COLO668 (cell line): ENCODE data around the gene ANKUB1.

Experiments used
- DNase-seq: peaks from one replicate; lab custom pipeline; 2025; ENCODE audit not compliant: unreplicated experiment; lab: John Stamatoyannopoulos, UW

ANKUB1 gene

DNA sequence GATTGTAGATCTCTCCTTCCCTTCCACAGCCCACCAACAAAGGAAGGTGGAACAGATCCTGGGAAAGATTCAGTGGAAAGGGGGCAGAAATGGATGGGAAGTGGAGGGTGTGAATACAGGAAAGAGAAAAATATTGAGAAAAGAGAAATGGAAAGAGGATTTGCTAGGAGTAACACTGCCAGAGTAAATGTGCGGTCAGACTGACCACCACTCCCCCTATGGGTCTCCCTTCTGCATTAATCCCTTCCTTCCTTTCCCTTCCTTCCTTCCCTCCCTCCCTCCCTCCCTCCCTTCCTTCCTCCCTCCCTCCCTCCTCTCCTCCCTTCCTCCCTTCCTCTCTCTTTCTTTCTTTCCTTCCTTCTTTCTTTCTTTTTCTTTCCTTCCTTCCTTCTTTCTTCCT lies 28.1 kb downstream of the ANKUB1 start:
- no peak for DNase-seq

DNA sequence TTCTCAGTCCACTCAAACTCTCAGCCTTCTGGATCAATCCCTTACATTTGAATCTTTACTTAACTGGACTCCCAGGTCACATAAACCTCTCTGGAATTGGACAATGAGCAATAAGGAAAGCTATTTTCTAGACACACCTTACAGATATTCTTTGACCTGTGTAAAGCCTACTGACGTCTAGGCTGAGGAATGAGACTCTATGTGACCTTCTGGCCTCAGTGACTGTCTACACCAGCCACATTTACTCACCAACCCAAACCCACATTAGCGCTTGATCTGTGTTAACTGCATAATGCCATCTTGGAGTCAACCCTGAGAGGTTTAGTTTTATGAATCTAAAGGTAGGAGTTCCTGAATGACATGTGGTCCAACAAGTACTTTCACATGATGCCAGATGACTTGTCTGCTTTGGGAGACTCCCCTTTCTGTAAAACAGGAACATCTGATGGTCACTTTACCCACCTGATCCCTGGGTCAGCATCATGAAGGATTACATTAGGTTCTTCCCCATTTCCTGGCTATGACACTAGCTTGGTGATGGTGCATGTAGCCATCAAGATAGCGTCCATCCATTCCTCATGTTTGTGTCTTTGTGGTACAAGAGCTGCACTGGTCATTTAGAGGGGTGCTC lies 28.7 kb downstream of the ANKUB1 start:
- DNase-seq: no peak

DNA sequence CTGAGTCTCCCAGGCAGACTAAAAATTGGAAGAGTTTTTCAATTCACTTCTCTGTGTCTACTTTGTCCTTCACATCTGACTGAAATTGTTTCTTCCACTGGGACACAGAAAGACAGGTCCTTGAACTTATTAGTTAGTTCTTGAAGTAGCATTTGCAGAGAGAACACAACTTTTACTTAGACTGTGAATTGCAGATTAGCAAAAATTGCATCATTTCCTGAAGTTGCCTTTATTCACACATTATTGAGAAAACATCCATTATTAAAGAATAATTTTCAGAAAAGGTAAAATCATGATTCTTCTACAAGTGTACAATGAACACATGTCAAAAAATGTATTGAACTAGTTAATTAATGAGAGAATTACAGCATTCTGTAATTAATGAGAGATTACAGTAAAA lies 38.6 kb downstream of the ANKUB1 start:
- no peak for DNase-seq

DNA sequence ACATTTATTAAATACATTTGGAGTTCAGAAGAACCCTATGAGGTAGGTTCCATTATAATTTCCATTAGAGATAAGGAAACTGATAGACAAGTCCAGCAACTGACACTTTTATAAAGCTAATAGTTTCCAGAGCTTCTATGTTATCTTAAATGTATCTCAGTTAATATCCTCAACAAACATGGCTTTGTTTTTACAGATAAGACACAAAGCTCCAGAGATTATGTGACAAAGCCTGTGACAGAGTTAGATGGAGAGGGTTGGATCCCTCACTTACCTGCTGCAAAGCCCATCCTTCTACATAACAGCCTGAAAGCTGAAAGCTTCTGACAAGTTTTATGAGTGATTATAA lies 39.6 kb downstream of the ANKUB1 start:
- no peak for DNase-seq

DNA sequence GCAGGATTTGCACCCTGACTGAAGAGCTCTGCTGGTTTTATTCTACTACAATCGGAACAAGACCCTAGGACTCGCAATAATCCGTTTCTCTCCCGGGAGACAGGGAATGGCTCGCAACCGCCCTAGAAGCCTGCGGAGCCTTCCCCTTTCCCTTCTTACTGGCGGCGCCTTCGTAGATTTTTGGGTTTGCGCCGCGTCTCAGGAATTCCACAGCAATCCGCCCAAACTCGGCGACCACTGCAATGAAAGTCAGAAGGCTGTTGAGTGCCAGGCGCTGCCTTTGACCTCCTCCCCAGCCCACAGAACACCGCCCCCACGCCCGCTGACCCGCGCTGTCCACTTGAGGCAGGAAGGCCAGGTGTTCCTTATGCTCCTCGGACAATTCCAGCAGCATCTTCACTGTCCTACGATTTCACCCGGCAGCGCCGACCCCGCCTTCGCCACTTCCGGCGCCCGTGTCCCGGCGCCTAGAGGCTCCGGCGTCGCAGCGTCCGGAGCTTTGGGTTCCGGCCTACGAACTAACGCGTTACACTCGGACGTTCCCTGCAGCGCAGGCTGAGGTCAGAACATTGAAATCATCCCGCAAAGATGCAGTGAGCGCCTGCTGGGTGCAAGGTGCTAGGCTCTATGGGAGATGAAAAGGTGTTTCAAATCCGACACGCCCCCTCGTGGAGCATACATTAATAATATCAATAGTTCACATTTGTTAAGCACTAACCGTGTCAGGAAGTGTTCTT lies 40.1 kb downstream of the ANKUB1 start, which contains the start of gene COMMD2:
Gene COMMD2, minus strand, starts transcription at position 439 of the 737 bp plus-strand sequence. Its CDS starts 45 bp downstream, at position 394.
- DNase-seq: peak; percentile 85

DNA sequence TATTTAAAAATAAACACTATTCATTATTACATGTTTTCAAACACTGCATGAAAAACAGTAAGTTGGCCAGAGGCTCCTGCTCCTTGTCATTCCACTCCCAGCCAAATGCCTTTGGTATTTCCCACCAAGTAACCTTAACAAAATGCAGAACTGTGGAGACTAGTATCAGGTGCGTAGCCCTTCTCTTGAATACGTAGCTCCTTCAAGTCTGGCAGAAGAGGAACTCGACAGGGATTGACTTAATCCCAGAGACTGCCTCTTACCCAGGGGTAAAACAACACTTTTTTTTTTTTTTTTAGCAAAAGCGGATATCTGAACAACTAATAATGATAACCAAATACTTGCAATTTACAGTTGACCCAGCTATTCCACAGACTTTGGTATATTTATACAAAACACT lies 40.8 kb downstream of the ANKUB1 start:
- no peak for DNase-seq

DNA sequence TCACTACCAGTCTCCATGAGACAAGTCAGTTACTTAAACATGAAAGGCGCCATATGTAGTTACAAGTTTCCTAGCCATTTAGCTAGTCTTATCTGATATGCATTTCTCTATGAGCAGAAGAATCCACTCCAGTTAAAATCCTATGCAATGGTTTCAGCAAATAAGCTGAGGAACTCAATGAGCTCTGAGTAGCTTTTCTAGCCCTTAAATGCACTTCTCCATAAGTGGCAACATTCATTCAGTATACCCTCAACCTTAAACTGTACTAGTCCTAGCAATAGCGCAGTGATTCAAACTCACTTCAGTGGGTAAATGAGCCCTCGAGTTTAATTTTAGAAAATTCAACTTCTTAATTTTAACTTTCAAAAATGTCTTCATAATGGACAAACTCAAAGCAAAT lies 47.7 kb downstream of the ANKUB1 start:
- no peak for DNase-seq

DNA sequence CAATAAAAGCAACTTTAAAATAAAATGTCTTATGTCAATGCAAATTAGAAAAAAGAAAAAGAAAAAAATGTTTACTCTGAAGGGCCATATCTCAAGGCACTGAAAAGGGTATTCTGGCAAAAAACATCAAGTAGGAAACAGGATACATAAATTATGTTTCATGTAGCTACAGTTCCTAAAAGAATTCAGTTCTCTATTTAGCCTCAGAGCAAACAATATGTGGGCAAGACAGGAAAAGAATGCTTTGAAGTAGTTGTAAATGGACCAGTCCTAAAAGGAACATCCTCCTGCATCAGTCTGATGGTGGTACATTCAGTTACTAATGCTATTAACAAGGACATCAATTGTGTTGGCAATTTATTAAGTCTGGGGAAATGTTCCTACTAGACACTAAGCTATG lies 48.2 kb downstream of the ANKUB1 start:
- DNase-seq: no peak

DNA sequence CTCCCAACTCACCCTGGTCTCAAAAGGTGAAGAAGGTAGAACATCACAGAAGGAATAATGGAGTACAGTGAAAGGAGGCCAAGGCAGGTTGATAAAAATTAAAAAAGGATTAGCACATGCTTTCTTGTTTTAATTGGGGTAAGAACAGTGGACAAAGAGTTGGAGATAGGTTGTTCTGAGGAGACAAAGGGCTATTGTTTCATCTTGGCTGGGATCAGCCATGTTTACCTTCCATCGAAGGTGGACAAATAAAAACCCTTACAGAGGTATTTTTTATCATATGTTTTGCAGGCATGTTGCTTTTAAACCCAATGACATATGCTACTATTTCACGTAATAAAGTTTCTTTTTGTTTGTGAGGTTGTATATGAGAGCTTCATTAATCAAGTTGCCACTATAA lies 53.0 kb downstream of the ANKUB1 start:
- DNase-seq: no peak

DNA sequence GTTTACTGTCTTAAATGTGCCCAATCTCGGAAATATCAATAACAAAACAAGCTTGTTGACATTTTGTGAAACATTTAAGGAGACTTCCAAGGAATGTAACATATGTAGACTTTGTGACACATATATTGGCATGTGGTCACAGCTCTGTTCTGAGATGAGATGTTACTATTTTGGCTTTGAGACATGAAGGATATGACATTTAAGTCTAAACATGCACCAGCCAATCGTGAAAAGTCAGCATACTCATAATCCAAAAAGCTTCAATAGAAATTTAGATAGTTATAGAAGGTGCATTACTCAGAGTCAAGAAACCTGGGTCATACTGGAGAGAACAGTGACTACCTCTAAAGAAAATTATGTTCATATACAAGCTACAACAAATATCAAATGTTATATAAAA lies 53.5 kb downstream of the ANKUB1 start:
- no peak for DNase-seq

DNA sequence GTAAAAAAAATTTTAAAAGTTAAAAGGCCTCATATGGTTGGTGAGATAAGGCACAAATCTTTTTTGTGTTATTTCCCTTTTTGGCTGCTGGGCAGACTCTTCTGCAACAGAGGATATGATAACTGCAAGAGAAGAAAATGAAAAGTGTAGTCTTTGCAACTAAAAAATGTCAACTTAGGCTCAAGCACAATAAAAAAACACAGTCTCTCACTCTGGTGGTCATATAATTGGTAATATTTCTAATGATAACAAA lies 55.5 kb downstream of the ANKUB1 start:
- DNase-seq: no peak

DNA sequence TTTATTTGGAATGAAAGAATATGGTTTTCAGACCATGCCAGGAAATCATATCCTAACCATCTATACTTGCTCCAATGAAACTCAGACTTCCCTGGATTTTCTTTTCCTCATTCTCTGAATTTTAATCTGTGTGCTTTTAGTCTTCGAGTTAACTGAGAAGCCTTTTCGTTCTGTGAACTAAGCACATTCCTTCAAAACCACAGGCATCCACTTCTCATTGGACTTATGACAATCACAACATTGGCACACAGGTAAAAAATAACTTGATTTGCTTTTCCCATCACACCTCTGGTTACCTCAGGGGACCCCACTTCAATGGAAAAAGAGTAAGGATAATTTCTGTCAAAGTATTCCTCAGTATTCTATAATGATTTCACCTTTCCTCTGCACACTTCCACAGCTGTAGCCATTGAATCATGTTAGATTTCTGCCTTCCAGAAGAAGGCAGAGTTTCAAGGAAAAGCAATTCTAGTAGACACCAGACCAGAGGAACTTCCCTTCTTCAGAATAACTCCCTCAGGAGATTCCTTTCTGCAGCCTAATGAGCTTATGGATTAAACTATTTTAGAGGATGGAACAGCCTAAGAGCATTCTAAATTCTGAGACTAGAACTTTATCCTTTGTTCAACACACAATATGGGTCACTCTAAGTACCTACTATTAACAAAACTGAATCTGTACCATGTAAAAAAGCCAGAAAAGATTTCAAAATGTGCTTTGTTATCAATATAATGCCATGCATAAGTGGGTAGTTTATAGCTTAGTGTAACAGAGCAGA lies 56.0 kb downstream of the ANKUB1 start:
- DNase-seq: no peak

DNA sequence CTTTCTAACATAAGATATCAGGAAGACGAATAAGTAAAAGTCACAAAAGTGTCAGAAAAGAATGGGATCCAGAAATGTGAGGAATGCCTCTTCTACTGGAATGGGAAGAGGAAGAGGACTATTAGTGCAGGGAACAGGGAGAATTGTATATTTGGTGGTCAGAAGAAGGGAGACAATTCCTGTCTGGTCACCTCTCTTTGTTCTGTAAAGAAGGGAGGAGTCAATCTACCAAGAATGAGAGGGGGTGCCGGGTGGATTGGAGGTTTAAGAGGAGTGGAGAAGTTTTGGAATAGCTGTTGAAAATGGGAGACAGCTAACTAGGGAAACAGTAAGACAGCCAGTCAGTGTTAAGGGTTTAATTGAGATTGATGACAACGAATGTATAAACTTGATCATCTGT lies 60.1 kb downstream of the ANKUB1 start:
- no peak for DNase-seq

DNA sequence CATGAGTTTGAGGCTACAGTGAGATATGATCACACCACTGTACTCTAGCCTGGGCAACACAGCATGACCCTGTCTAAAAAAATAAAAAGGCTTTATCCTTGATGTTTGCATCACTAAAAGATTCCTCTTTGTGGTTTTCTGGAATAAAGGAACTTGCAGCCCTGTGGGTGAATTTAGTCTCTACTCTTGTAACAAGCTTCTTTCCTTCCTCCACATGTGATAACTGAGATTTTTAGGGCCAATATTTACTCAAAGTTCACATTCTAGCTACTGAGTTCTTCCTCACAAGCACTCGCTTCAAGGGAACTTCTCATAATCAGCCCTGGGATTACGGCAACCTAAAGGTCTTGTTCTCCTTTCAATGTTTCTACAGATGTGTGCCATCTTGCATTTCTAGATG lies 64.7 kb downstream of the ANKUB1 start:
- DNase-seq: no peak

DNA sequence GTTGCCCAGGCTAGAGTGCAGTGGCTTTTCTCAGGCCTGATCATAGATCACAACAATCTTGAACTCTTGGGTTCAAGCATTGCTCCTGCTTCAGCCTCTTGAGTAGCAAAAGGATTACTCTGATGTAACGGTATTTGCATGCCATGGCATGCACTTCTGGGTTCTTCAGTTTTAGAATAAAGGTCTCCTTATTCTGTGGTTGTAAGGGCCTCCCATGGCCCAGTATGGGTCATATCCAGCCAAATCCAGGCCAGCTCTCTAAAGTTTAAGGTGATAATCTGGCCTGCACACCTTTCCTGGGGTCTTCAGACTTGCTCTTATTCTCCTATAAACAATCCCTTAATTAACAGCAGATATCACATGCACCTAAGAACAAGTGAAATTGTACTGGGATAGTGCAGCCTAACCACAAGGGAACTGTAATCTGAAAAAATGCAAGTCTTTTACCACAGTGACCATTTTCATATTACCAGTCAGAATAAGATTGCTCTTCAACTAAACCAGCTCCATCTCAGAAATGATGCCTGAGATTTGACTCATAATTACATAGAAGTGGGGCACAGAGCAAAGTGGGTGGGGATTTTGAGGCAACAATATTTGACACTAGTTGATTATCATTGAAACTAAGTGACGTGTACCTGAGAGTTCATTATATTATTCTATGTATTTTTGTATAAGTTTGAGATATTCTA lies 65.5 kb downstream of the ANKUB1 start:
- DNase-seq: no peak

DNA sequence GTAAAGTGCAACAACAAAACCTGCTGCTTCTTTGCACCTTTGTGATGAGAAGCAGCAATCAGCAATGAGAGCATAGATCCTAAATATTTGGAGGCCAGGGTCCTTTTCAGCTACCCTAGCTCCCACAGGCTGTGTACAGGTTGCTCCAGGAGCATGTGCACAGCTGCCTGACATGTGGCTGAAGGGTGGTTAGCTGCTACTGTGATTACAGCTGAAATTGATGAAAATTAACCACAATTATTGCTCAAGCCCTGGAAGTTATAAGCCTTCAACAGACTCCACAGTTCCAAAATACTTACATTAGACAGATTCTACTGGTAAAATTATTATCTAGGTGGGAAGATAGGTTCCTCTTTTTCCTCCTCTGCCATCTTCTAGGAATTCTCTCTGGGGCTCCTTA lies 68.6 kb downstream of the ANKUB1 start:
- no peak for DNase-seq

DNA sequence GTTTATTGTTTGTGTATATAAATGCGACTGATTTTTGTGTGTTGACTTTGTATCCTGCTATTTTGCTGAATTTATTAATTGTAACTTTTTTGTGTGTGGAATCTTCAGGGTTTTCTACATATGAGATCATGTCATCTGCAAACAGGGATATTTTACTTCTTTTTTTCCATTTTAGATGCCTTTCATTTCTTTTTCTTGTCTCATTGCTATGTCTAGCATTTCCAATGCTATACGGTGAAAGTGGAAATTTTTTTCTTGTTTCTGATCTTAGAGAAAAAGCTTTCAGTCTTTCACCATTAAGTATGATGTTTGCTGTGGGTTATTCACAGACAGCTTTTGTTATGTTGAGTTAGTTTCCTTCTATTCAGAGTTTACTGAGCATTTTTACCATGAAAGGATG lies 71.4 kb downstream of the ANKUB1 start:
- no peak for DNase-seq

DNA sequence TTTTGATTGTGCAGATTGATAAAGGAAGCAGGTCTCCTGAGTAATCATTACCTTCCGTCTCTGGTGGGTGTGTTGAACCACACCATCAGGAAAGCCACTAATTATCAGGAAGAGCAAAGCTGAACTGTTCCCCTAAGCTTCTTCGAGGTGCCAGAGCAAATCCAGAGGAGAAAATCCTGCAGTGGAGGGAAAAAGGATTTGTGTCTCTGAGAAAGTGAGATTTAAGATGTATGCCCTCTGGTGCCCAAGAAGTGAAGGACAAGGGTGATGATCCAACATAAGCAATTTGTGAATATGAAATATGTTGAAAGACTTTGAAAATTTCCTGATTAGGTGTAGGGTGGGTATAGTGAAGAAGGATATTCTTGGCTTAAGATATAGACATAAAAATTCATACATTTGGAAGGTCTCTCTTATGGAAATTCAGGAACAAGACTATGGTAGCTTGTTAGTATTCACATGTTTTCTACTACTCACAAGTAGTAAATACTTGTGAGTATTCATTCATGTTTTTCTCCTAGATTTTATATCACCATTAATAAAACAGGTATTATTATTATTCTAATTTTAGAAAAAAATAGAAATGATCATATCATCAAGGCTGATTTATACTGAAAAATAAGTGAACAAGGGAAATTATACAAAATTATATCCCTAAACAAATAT lies 74.8 kb downstream of the ANKUB1 start:
- peak; percentile 11 for DNase-seq

DNA sequence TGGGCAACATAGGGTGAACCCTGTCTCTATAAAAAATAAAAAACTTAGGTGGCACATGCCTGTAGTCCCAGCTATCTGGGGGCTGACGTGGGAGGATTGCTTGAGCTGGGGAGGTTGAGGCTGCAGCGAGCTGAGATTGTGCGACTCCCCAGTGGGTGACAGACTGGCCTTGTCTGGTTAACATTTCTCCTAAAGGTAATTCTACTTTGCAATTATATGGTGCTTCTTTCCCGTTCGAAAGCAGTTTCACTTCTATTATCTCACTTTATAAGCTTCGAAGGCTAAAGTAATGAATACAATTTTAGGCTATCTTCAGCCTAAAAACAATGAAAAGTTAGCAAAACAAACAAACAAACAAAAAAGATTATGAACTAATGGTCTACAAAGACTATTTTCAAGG lies 75.4 kb downstream of the ANKUB1 start:
- no peak for DNase-seq

DNA sequence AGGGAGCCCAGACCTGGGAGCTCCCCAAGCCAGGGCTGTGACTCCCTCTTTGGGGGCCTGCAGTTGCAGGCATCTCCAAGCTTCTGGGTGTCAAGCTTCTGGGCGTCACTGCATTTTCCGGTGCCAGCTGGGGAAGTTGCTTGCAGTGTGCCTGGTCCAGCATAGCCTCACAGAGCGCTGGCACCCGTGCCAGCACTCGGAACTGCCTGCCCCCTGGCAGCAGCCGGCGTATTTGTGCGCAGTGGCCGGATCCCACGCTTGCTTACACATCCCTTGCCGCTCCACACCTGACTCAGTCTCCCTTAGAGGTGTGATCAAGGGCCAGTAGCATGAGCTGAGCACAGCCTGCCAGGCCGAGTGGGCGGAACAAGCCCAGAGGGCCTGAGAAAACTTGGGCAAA lies 77.1 kb downstream of the ANKUB1 start:
- DNase-seq: no peak
